AG09319 (cell line): Measurements from ENCODE around the gene LKAAEAR1.
A peak's percentile ranks its signal among the peaks of the same experiment; 100 is the strongest.

Experiments used
- DNase-seq: peaks from one replicate; pipeline ENCODE4 v3.0.0-alpha.2; 2010; ENCODE audit warnings: low read depth; ENCODE audit errors: extremely low read depth
- CTCF ChIP-seq: IDR thresholded peaks from 2 replicates; pipeline ENCODE4 v1.5.1; 2011; ENCODE audit warnings: low read depth, mild to moderate bottlenecking, inconsistent platforms, low read length, moderate library complexity

The LKAAEAR1 gene

GRCh38 chr20:64082820-64083377 is 1.3 kb downstream of the LKAAEAR1 start:
- TF ChIP-seq CTCF = no peak

GRCh38 chr20:64082126-64082731 is 2.0 kb downstream of the LKAAEAR1 start:
- TF ChIP-seq CTCF = no peak
- no peak for DNase-seq

More at GRCh38 chr20:64082820-64083377, 1.3 kb downstream of the LKAAEAR1 start:
- DNase-seq = no peak

- no peak for DNase-seq
- TF ChIP-seq CTCF = no peak
Measured at GRCh38 chr20:64081624-64081964, 2.6 kb downstream of the LKAAEAR1 start.

- DNase-seq = no peak
- TF ChIP-seq CTCF = no peak
Measured at GRCh38 chr20:64080813-64081623, 3.2 kb downstream of the LKAAEAR1 start.

- TF ChIP-seq CTCF = no peak
- no peak for DNase-seq
Measured at GRCh38 chr20:64080013-64080812, 4.0 kb downstream of the LKAAEAR1 start, which contains the start of gene OPRL1. OPRL1 (plus strand) TSS chr20:64080082; CDS start chr20:64092721, 12,639 bp downstream.

GRCh38 chr20:64079273-64080012 is 4.8 kb downstream of the LKAAEAR1 start, which contains the start of gene RGS19:
RGS19 (minus strand) TSS chr20:64079518; CDS start chr20:64076886, 2,632 bp downstream.
- peak; percentile 20 for DNase-seq
- no peak for TF ChIP-seq CTCF
